ENCODE results near the gene USP19. TPM values are rescaled to one million over a fixed set of nuclear protein-coding genes. Genes with fewer than 3 reads are reported as not detected.
A peak's percentile ranks its signal among the peaks of the same experiment; 100 is the strongest.

The USP19 gene
- polyA plus RNA-seq, 3 donors = 18.4 to 55.7 (median 24.1) TPM

- intact Hi-C loops (cut with micrococcal nuclease) = no loop called here
Observed at GRCh38 chr3:49119036-49119435, 1.6 kb downstream of the USP19 start.

GRCh38 chr3:49112262-49112661 is 8.4 kb downstream of the USP19 start:
- no peaks in the 10 kb centered on the region for H3K9me3 ChIP-seq (replicated peaks in 1 of 2; ENCODE audit: control insufficient read depth in 1 of 2, insufficient read depth in 1 of 2, low read length in 2 of 2)
- DNase-seq = no peak
- H3K4me2 ChIP-seq (replicated peaks; ENCODE audit: extremely low read depth, low read length, poor library complexity, severe bottlenecking) = no peak overlapping the region
- no peaks in the 10 kb centered on the region for H3K4me1 ChIP-seq (ENCODE audit: control insufficient read depth in 1 of 2, insufficient read depth in 2 of 2, low read length in 2 of 2)
- H3K4me3 Mint-ChIP-seq = no peak overlapping the region
- H4K20me1 ChIP-seq (ENCODE audit: insufficient read depth, low read length) = peaks cover 3% of the 10 kb centered on the region
- no peak overlapping the region for H3K9ac ChIP-seq (ENCODE audit: insufficient read depth, low read length, poor library complexity, severe bottlenecking)
- no peak overlapping the region for H3K27ac ChIP-seq (ENCODE audit: low read depth in 1 of 2, low read length in 2 of 2)
- WGBS (ENCODE audit: insufficient coverage) = 95% methylated on average over 9 of the region's 14 CpGs
- H3K36me3 Mint-ChIP-seq = peaks cover 84 to 91% of the 10 kb centered on the region in 2 donors
- no peak overlapping the region for H2AFZ ChIP-seq (ENCODE audit: insufficient read depth, low read depth, low read length, poor library complexity, severe bottlenecking)
- no peaks in the 10 kb centered on the region for H3K4me1 Mint-ChIP-seq
- H3K27me3 Mint-ChIP-seq (ENCODE audit: low read depth in 3 of 3) = no peaks in the 10 kb centered on the region
- no peak overlapping the region for H3K4me3 ChIP-seq (replicated peaks in 1 of 3; ENCODE audit: low read depth in 2 of 3, low read length in 3 of 3)
- H3K9me3 Mint-ChIP-seq = no peaks in the 10 kb centered on the region
- intact Hi-C loops (cut with micrococcal nuclease) = no loop called here
- H3K27ac Mint-ChIP-seq = peak overlapping the region in 1 of 7 donors; percentile 50
- no peak for TF ChIP-seq CTCF (IDR thresholded peaks at IDR 0.05)
- no peaks in the 10 kb centered on the region for H3K27me3 ChIP-seq (ENCODE audit: control insufficient read depth in 2 of 2, insufficient read depth in 2 of 2, low read length in 2 of 2)
- H3K36me3 ChIP-seq (replicated peaks in 1 of 2; ENCODE audit: control insufficient read depth in 1 of 2, insufficient read depth in 2 of 2, low read length in 2 of 2) = peaks cover 92 to 98% of the 10 kb centered on the region in 2 donors
- H3K79me2 ChIP-seq (ENCODE audit: insufficient read depth, low read length) = peaks cover 4% of the 10 kb centered on the region

More at GRCh38 chr3:49119036-49119435, 1.6 kb downstream of the USP19 start:
- no peak for DNase-seq
- Histone ChIP-seq H3K4me2 (replicated peaks; ENCODE audit: extremely low read depth, low read length, poor library complexity, severe bottlenecking) (no peak overlapping the region), H3K9ac (ENCODE audit: insufficient read depth, low read length, poor library complexity, severe bottlenecking) (no peak overlapping the region), H2AFZ (ENCODE audit: insufficient read depth, low read depth, low read length, poor library complexity, severe bottlenecking) (no peak overlapping the region), H4K20me1 (ENCODE audit: insufficient read depth, low read length) (peaks cover 8% of the 10 kb centered on the region), H3K4me1 (ENCODE audit: control insufficient read depth in 1 of 2, insufficient read depth in 2 of 2, low read length in 2 of 2) (peaks cover 16 to 23% of the 10 kb centered on the region in 2 donors), H3K36me3 (replicated peaks in 1 of 2; ENCODE audit: control insufficient read depth in 1 of 2, insufficient read depth in 2 of 2, low read length in 2 of 2) (peaks cover 51 to 54% of the 10 kb centered on the region in 2 donors), H3K9me3 (replicated peaks in 1 of 2; ENCODE audit: control insufficient read depth in 1 of 2, insufficient read depth in 1 of 2, low read length in 2 of 2) (no peaks in the 10 kb centered on the region), H3K79me2 (ENCODE audit: insufficient read depth, low read length) (peaks cover 27% of the 10 kb centered on the region), H3K27me3 (ENCODE audit: control insufficient read depth in 2 of 2, insufficient read depth in 2 of 2, low read length in 2 of 2) (no peaks in the 10 kb centered on the region), H3K4me3 (replicated peaks in 1 of 3; ENCODE audit: low read depth in 2 of 3, low read length in 3 of 3) (peak overlapping the region in 1 of 3 experiments; percentile 91), H3K27ac (ENCODE audit: low read depth in 1 of 2, low read length in 2 of 2) (peak overlapping the region in 1 of 2 donors; percentile 95)
- Mint-ChIP-seq H3K9me3 (peaks cover 0 to 2% (median 0%) of the 10 kb centered on the region in 7 donors), H3K36me3 (peaks cover 43 to 48% of the 10 kb centered on the region in 2 donors), H3K4me1 (peaks cover 11% of the 10 kb centered on the region), H3K4me3 (no peak overlapping the region), H3K27me3 (ENCODE audit: low read depth in 3 of 3) (no peaks in the 10 kb centered on the region), H3K27ac (peak overlapping the region in 3 of 7 donors; percentile 14 to 58 (median 38))
- WGBS (ENCODE audit: insufficient coverage) = 95% methylated on average over 10 of the region's 10 CpGs
- no peak for TF ChIP-seq CTCF (IDR thresholded peaks at IDR 0.05)
